GM18511 (cell line): ENCODE data around the gene SULT1A2.
"Not testable (repeated sequence)": the region's sequence is repeated elsewhere in the genome, so short reads cannot be mapped to it uniquely, and the experiment has no call there.

Experiments used
- ATAC-seq: cut with Tn5 transposase; IDR thresholded peaks from one replicate; pipeline ENCODE4 v1.9.1; 2021; ENCODE audit warnings: mild to moderate bottlenecking, moderate library complexity; ENCODE audit not compliant: unreplicated experiment

SULT1A2 gene

DNA sequence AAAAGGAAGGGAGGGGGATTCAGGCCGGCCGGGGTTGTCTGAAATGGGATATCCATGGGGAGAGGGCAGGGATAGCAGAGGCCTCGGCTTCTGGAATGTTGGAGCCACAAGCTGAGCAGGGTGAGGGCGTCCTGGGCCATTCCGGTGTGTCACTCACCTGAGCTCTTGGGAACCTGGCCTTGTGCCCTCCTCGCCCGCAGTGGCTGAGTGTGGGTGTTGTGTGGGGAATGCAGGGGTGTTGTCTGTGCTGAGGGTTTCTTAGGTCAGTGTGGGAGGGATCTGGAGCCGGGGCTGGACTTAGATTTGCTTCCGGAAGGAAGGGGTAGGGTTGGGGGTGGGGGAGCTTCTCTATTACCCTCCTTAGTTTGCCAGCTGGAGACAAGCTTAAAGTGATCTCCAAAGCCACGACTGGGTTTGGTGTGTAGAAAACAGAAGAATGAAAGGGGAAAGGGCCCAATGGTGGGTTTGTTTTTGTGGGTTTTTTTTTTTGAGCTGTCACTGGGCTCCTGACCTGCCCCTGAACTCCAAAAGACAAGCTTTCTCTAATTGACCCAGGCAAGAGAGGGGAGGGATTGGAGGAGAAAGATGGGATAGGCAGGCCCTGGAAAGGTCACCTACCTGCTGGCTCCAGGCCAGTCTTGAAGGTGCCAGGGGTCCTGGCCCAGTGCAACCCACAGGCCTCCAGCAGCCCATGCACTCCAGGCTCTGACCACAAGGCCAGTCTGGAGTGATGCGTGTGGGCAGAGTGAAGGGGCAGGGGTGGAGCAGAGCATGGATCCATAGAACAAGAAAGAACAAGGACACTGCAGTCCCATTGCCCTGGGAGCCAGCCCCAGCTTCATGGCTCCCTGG lies at the start of gene SULT1A2:
SULT1A2 (minus strand) TSS at position 211 of the 852 bp plus-strand sequence. CDS start 1,120 bp downstream, outside the sequence.
- no peak for ATAC-seq

DNA sequence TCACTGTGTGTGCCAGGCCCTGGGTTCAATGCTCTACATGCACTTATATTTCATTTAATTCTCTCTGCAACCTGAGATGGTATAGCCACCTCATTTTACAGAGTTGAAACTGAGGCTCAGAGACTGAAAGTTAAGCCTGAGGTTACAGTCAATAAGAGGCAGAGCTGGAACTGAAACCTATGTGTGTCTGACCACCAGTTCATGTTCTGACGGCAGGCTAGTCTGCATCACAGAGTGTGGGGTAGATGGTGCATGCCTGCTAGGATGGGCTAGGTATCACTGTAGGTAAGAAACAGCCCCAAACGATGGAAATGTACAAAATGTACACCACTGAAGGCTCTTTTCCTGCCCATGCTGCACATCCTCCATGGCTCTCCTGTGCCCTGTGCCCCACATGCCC lies 43.1 kb upstream of the SULT1A2 start:
- ATAC-seq, result not testable (repeated sequence)

DNA sequence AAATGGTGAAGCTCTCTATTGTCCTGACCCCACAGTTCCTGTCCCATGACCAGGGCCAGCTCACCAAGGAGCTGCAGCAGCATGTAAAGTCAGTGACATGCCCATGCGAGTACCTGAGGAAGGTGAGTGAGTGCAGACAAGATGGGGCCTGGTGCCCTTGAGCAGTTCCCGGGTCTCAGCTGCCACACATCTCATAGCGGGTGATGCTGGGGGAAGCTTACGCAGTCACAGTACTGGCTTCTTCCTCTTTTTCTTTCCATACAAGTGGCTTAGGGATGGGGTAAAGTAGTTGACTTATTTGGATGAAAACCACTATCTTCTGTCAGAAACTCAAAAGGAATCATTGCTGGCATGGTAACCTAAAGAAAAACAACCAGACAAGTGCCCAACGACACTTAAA lies 41.5 kb upstream of the SULT1A2 start:
- not testable (repeated sequence) for ATAC-seq

GRCh38 chr16:28637765-28638164 lies 40.9 kb upstream of the SULT1A2 start, which contains the start of gene NPIPB8:
TSS of gene NPIPB8 (plus strand) at chr16:28638065. CDS start at chr16:28638361, 296 bp downstream.
- ATAC-seq, result not testable (repeated sequence)

- not testable (repeated sequence) for ATAC-seq
Measured at GRCh38 chr16:28636093-28636823, 39.4 kb upstream of the SULT1A2 start.

DNA sequence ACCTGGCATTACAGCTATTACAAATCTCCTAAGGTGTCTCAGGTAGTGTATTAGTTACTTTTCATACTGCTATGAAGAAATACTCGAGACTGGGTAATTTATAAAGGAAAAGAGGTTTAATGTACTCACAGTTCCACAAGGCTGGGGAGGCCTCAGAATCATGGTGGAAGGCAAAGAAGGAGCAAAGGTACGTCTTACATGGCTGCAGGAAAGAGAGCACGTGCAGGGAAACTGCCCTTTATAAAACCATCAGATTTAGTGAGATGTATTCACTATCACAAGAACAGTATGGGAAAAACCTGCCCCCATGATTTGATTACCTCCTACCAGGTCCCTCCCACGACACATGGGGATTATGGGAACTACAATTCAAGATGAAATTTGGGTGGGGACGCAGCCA lies 34.1 kb upstream of the SULT1A2 start:
- not testable (repeated sequence) for ATAC-seq

GRCh38 chr16:28623172-28623711 lies 26.4 kb upstream of the SULT1A2 start:
- ATAC-seq, result no peak

DNA sequence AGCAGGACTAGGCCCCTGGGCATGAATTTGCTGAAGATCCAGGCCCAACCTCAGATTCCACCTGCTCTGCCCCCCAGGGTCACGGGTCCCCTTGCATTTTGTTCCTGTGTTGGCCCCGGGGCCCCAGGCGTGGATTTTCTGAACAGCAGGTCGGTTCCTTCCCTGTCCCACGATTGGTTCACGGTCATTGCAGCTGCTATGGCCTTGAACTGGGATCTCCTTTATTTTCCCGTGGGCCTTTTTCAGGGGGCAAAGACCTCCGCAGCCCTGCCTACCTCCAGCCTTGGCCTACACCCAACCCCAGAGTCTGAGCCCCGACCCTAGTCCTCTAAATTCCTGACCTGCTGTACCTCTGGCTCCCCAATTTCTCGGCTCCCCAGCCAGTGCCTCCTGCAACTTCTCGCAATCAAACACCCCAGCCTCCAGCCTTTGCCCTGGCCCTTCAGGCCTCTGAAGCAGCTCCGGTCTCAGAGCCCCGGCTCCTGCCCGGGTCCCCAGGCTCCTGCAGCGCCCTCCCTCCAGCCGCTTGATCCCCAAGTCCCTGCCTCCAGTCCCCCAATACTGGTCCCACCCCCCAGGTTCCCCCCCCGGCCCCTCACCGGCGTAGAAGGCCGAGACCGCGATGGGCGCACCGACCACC lies 25.8 kb upstream of the SULT1A2 start:
- not testable (repeated sequence) for ATAC-seq

- no peak for ATAC-seq
Measured at GRCh38 chr16:28621481-28622155, 24.8 kb upstream of the SULT1A2 start.

- not testable (repeated sequence) for ATAC-seq
Measured at GRCh38 chr16:28620316-28620715, 23.5 kb upstream of the SULT1A2 start.

- no peak for ATAC-seq
Measured at GRCh38 chr16:28617874-28618273, 21.0 kb upstream of the SULT1A2 start.

GRCh38 chr16:28616636-28617035 lies 19.8 kb upstream of the SULT1A2 start:
- ATAC-seq, result no peak

DNA sequence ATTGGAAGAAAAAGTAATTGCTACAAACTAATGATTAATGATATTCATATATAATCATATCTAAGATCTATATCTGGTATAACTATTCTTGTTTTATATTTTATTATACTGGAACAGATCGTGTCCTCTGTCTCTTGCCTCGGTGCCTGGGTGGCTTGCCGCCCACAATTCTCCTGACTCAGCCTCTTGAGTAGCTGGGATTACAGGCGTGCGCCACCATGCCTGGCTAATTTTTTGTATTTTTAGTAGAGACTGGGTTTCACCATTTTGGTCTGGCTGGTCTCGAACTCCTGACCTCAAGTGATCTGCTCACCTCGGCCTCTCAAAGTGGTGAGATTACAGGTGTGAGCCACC lies 19.4 kb upstream of the SULT1A2 start:
- not testable (repeated sequence) for ATAC-seq

DNA sequence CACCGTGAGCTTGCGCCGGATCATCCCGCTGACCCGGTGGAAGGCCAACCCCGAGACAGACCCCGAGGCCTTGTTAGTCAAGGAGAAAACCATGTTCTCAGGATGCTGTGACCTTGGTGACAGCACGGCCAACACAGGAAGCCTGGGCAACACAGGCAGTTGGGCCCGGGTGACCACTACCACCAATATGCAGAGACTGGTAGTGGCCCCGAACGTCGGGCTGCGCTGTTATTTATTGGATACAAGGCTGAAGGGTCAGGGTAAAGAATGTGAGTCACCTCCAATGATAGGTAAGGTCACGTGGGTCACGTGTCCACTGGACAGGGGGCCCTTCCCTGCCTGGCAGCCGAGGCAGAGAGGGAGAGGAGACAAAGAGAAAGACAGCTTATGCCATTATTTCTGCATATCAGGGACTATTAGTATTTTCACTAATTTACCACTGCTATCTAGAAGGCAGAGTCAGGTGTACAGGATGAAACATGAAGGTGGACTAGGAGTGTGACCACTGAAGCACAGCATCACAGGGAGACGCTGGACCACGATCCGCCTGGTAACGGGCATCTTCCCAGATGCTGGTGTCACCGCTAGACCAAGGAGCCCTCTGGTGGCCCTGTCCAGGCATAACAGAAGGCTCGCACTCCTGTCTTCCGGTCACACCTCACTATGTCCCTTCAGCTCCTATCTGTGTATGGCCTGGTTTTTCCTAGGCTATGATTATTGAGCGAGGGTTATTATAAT lies 18.8 kb upstream of the SULT1A2 start:
- ATAC-seq, result not testable (repeated sequence)

DNA sequence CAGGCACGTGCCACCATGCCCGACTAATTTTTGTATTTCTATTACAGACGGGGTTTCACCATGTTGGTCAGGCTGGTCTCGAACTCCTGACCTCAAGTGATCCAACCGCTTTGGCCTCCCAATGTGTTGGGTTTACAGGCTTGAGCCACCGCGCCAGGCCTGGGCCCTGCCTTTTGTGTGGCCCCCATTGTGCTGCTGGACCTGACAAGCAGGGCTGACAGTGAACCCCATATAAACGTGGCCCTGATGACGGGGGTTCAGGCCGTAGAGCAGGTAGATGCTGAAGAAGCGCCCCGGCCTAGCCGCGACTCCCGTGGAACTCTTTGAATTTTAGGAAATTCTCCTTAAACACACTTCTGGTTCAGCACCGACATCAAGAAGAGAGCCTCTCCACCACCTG lies 17.7 kb upstream of the SULT1A2 start:
- ATAC-seq, result not testable (repeated sequence)

GRCh38 chr16:28613912-28614311 lies 17.1 kb upstream of the SULT1A2 start:
- ATAC-seq, result not testable (repeated sequence)

- ATAC-seq, result peak; percentile 73
Measured at GRCh38 chr16:28612359-28613280, 15.8 kb upstream of the SULT1A2 start.

- ATAC-seq, result no peak
Measured at GRCh38 chr16:28610595-28611191, 13.8 kb upstream of the SULT1A2 start.
